ENCODE results near the gene LRRC23.

The LRRC23 gene

GRCh38 chr12:6951551-6952120 lies 47.0 kb downstream of the LRRC23 start:
- no peak for TF ChIP-seq CTCF (IDR thresholded peaks at IDR 0.05; ENCODE audit: borderline replicate concordance, insufficient read depth, low read depth, low read length)
- H3K4me3 ChIP-seq (ENCODE audit: low read depth, low read length), result peak overlapping the region; percentile 97

- no peak for TF ChIP-seq CTCF (IDR thresholded peaks at IDR 0.05; ENCODE audit: borderline replicate concordance, insufficient read depth, low read depth, low read length)
- H3K4me3 ChIP-seq (ENCODE audit: low read depth, low read length), result peak overlapping the region; percentile 97
Measured at GRCh38 chr12:6952121-6952862, 47.7 kb downstream of the LRRC23 start.

- peak overlapping the region; percentile 97 for H3K4me3 ChIP-seq (ENCODE audit: low read depth, low read length)
Measured at GRCh38 chr12:6952863-6953441, 48.3 kb downstream of the LRRC23 start.

GRCh38 chr12:6953442-6954315 lies 49.1 kb downstream of the LRRC23 start:
- no peak for TF ChIP-seq CTCF (IDR thresholded peaks at IDR 0.05; ENCODE audit: borderline replicate concordance, insufficient read depth, low read depth, low read length)
- peak overlapping the region; percentile 97 for H3K4me3 ChIP-seq (ENCODE audit: low read depth, low read length)

More at GRCh38 chr12:6952863-6953441, 48.3 kb downstream of the LRRC23 start:
- no peak for TF ChIP-seq CTCF (IDR thresholded peaks at IDR 0.05; ENCODE audit: borderline replicate concordance, insufficient read depth, low read depth, low read length)

GRCh38 chr12:6954316-6955107 lies 49.9 kb downstream of the LRRC23 start:
- TF ChIP-seq CTCF (IDR thresholded peaks at IDR 0.05; ENCODE audit: borderline replicate concordance, insufficient read depth, low read depth, low read length), result no peak
- peak overlapping the region; percentile 97 for H3K4me3 ChIP-seq (ENCODE audit: low read depth, low read length)
